Measurements from ENCODE around the gene NEDD9. TPM values are rescaled to one million over a fixed set of nuclear protein-coding genes. Genes with fewer than 3 reads are reported as not detected.
A peak's percentile ranks its signal among the peaks of the same experiment; 100 is the strongest.

NEDD9 gene
- polyA plus RNA-seq, 1 of the 3 experiments (the other 2 are of a cell fraction): 7.4 TPM

DNA sequence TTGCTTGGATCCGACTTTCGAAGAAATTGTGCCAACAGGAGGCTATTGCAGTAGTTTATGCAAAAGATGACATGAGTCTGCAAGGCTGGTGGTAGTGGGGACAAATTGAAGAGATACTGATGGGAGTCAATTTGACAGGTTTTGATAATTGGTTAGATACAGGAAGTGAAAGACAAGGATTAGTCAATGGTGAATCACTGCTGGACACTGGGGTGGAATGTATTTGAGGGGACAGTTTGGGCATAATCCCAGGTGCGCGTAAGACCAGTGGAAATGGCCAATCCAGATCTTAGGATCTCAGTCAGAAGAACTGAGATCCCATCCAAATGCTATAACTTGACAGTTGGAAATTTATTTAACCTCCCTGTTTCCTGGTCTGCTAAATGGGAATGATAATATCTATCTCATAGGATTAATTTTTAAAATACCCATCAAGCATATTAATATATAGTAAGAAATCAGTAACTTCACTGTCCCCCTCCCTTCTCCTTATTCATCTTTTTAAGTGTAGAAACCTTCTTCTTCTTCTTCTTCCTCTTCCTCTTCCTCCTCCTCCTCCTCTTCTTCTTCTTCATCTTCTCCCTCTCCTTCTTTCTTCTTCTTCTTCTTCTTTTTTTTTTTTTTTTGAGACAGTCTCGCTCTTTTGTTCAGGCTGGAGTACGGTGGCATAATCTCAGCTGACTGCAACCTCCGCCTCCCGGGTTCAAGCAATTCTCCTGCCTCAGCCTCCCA lies 90.0 kb downstream of the NEDD9 start:
- TF ChIP-seq, protein P1, sequence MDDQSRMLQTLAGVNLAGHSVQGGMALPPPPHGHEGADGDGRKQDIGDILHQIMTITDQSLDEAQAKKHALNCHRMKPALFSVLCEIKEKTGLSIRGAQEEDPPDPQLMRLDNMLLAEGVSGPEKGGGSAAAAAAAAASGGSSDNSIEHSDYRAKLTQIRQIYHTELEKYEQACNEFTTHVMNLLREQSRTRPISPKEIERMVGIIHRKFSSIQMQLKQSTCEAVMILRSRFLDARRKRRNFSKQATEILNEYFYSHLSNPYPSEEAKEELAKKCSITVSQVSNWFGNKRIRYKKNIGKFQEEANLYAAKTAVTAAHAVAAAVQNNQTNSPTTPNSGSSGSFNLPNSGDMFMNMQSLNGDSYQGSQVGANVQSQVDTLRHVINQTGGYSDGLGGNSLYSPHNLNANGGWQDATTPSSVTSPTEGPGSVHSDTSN (IDR thresholded peaks at IDR 0.05): 0 out of 2 replicates have a peak, but pooled peaks have one; percentile 20
- no peak for TF ChIP-seq TCF12 (IDR thresholded peaks at IDR 0.05)
- Histone ChIP-seq H3K4me1 (ENCODE audit: control insufficient read depth in 1 of 2, insufficient read depth in 2 of 2, low read depth in 1 of 2, low read length in 1 of 2) (peaks cover 5 to 17% of the 10 kb centered on the region in 2 experiments; a peak in 3 of 4 replicates), H3K27ac (ENCODE audit: low read depth in 2 of 2, low read length in 1 of 2) (no peak overlapping the region), H3K79me2 (ENCODE audit: insufficient read depth) (no peaks in the 10 kb centered on the region), H3K4me2 (no peak overlapping the region), H2AFZ (ENCODE audit: low read depth) (no peak overlapping the region), H3K9me2 (no peaks in the 10 kb centered on the region), H3K36me3 (replicated peaks in 1 of 2; ENCODE audit: control insufficient read depth in 1 of 2, insufficient read depth in 2 of 2, low read length in 1 of 2) (peaks cover 0 to 2% of the 10 kb centered on the region in 2 experiments), H3K4me3 (ENCODE audit: low read depth in 2 of 2, low read length in 1 of 2) (no peak overlapping the region), H3K9ac (no peak overlapping the region), H3F3A (replicated peaks; ENCODE audit: insufficient read depth) (peaks cover 22% of the 10 kb centered on the region), H3K27me3 (ENCODE audit: insufficient read depth) (no peaks in the 10 kb centered on the region), H4K20me1 (ENCODE audit: insufficient read depth) (no peaks in the 10 kb centered on the region), H3K9me3 (no peaks in the 10 kb centered on the region)
- DNase-seq: no peak
- CTCF ChIA-PET: interaction anchor here (0.9 to 8.7 kb wide), 9 partner anchors 30 to 433 kb away, joined by 3 to 181 read pairs (median 5); no protein-coding TSS in a partner anchor
- POLR2A ChIA-PET: no interaction called here
- 96% methylated on average over 8 of the region's 8 CpGs for WGBS (ENCODE audit: low lambda C conversion rate)

- 100% methylated on average over 3 of the region's 3 CpGs for WGBS (ENCODE audit: low lambda C conversion rate)
Measured at GRCh38 chr6:11141295-11141694, 91.2 kb downstream of the NEDD9 start.

GRCh38 chr6:11140056-11140455 lies 92.4 kb downstream of the NEDD9 start:
- H3K79me2 ChIP-seq (ENCODE audit: insufficient read depth): 0 out of 2 replicates have a peak, but pooled peaks cover 3% of the 10 kb centered on the region
- H3K4me1 ChIP-seq (ENCODE audit: control insufficient read depth in 1 of 2, insufficient read depth in 2 of 2, low read depth in 1 of 2, low read length in 1 of 2): peaks cover 2 to 33% of the 10 kb centered on the region in 2 experiments; a peak in 3 of 4 replicates
- H2AFZ ChIP-seq (ENCODE audit: low read depth): no peak overlapping the region
- peaks cover 27% of the 10 kb centered on the region for H3F3A ChIP-seq (replicated peaks; ENCODE audit: insufficient read depth)
- 59% methylated on average over 3 of the region's 3 CpGs for WGBS (ENCODE audit: low lambda C conversion rate)
- DNase-seq: no peak
- no peaks in the 10 kb centered on the region for H3K27me3 ChIP-seq (ENCODE audit: insufficient read depth)
- no peak overlapping the region for H3K4me3 ChIP-seq (ENCODE audit: low read depth in 2 of 2, low read length in 1 of 2)
- no peaks in the 10 kb centered on the region for H4K20me1 ChIP-seq (ENCODE audit: insufficient read depth)
- H3K36me3 ChIP-seq (replicated peaks in 1 of 2; ENCODE audit: control insufficient read depth in 1 of 2, insufficient read depth in 2 of 2, low read length in 1 of 2): peaks cover 7 to 13% of the 10 kb centered on the region in 2 experiments
- CTCF ChIA-PET: interaction anchor here (3.0 kb wide), 1 partner anchor 356 kb away, joined by 14 read pairs; no protein-coding TSS in a partner anchor
- H3K4me2 ChIP-seq: no peak overlapping the region
- H3K27ac ChIP-seq (ENCODE audit: low read depth in 2 of 2, low read length in 1 of 2): peak overlapping the region in 1 of 2 experiments; percentile 44; a peak in 2 of 4 replicates
- H3K9me3 ChIP-seq: no peaks in the 10 kb centered on the region
- POLR2A ChIA-PET: no interaction called here
- H3K9ac ChIP-seq: no peak overlapping the region
- no peaks in the 10 kb centered on the region for H3K9me2 ChIP-seq
- TF ChIP-seq TEAD4 (IDR thresholded peaks at IDR 0.05; ENCODE audit: borderline replicate concordance, insufficient read depth) (no peak), YY1 (IDR thresholded peaks at IDR 0.05; ENCODE audit: low read depth) (no peak), CHD2 (IDR thresholded peaks at IDR 0.05; ENCODE audit: low read length, partially characterized antibody) (no peak), MAX (IDR thresholded peaks at IDR 0.05; ENCODE audit: low read depth) (no peak)
- TF ChIP-seq, protein P2, sequence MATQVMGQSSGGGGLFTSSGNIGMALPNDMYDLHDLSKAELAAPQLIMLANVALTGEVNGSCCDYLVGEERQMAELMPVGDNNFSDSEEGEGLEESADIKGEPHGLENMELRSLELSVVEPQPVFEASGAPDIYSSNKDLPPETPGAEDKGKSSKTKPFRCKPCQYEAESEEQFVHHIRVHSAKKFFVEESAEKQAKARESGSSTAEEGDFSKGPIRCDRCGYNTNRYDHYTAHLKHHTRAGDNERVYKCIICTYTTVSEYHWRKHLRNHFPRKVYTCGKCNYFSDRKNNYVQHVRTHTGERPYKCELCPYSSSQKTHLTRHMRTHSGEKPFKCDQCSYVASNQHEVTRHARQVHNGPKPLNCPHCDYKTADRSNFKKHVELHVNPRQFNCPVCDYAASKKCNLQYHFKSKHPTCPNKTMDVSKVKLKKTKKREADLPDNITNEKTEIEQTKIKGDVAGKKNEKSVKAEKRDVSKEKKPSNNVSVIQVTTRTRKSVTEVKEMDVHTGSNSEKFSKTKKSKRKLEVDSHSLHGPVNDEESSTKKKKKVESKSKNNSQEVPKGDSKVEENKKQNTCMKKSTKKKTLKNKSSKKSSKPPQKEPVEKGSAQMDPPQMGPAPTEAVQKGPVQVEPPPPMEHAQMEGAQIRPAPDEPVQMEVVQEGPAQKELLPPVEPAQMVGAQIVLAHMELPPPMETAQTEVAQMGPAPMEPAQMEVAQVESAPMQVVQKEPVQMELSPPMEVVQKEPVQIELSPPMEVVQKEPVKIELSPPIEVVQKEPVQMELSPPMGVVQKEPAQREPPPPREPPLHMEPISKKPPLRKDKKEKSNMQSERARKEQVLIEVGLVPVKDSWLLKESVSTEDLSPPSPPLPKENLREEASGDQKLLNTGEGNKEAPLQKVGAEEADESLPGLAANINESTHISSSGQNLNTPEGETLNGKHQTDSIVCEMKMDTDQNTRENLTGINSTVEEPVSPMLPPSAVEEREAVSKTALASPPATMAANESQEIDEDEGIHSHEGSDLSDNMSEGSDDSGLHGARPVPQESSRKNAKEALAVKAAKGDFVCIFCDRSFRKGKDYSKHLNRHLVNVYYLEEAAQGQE (IDR thresholded peaks at IDR 0.05; ENCODE audit: low read depth, low read length): no peak
- TF ChIP-seq, protein P3, sequence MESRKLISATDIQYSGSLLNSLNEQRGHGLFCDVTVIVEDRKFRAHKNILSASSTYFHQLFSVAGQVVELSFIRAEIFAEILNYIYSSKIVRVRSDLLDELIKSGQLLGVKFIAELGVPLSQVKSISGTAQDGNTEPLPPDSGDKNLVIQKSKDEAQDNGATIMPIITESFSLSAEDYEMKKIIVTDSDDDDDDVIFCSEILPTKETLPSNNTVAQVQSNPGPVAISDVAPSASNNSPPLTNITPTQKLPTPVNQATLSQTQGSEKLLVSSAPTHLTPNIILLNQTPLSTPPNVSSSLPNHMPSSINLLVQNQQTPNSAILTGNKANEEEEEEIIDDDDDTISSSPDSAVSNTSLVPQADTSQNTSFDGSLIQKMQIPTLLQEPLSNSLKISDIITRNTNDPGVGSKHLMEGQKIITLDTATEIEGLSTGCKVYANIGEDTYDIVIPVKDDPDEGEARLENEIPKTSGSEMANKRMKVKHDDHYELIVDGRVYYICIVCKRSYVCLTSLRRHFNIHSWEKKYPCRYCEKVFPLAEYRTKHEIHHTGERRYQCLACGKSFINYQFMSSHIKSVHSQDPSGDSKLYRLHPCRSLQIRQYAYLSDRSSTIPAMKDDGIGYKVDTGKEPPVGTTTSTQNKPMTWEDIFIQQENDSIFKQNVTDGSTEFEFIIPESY (IDR thresholded peaks at IDR 0.05; ENCODE audit: borderline replicate concordance, low read depth): no peak

More at GRCh38 chr6:11141295-11141694, 91.2 kb downstream of the NEDD9 start:
- no peaks in the 10 kb centered on the region for H3K9me2 ChIP-seq
- H3K27ac ChIP-seq (ENCODE audit: low read depth in 2 of 2, low read length in 1 of 2): no peak overlapping the region
- H3K79me2 ChIP-seq (ENCODE audit: insufficient read depth): no peaks in the 10 kb centered on the region
- H3K27me3 ChIP-seq (ENCODE audit: insufficient read depth): no peaks in the 10 kb centered on the region
- H2AFZ ChIP-seq (ENCODE audit: low read depth): no peak overlapping the region
- H3K4me2 ChIP-seq: no peak overlapping the region
- H3K36me3 ChIP-seq (replicated peaks in 1 of 2; ENCODE audit: control insufficient read depth in 1 of 2, insufficient read depth in 2 of 2, low read length in 1 of 2): peaks cover 0 to 2% of the 10 kb centered on the region in 2 experiments
- peaks cover 5 to 29% of the 10 kb centered on the region in 2 experiments; a peak in 3 of 4 replicates for H3K4me1 ChIP-seq (ENCODE audit: control insufficient read depth in 1 of 2, insufficient read depth in 2 of 2, low read depth in 1 of 2, low read length in 1 of 2)
- H3F3A ChIP-seq (replicated peaks; ENCODE audit: insufficient read depth): peaks cover 27% of the 10 kb centered on the region
- no peak for TF ChIP-seq TEAD4 (IDR thresholded peaks at IDR 0.05; ENCODE audit: borderline replicate concordance, insufficient read depth)
- POLR2A ChIA-PET: no interaction called here
- CTCF ChIA-PET: interaction anchor here (3.0 kb wide), 1 partner anchor 355 kb away, joined by 14 read pairs; no protein-coding TSS in a partner anchor
- no peak for DNase-seq
- H3K4me3 ChIP-seq (ENCODE audit: low read depth in 2 of 2, low read length in 1 of 2): no peak overlapping the region
- no peaks in the 10 kb centered on the region for H3K9me3 ChIP-seq
- no peaks in the 10 kb centered on the region for H4K20me1 ChIP-seq (ENCODE audit: insufficient read depth)
- no peak overlapping the region for H3K9ac ChIP-seq
